ENCODE results near the gene SULF2.
"Not testable (repeated sequence)": the region's sequence is repeated elsewhere in the genome, so short reads cannot be mapped to it uniquely, and the experiment has no call there.

Gene SULF2
- 0.09 to 5.0 (median 0.17) reads per million in 3 donors for total RNA-seq

DNA sequence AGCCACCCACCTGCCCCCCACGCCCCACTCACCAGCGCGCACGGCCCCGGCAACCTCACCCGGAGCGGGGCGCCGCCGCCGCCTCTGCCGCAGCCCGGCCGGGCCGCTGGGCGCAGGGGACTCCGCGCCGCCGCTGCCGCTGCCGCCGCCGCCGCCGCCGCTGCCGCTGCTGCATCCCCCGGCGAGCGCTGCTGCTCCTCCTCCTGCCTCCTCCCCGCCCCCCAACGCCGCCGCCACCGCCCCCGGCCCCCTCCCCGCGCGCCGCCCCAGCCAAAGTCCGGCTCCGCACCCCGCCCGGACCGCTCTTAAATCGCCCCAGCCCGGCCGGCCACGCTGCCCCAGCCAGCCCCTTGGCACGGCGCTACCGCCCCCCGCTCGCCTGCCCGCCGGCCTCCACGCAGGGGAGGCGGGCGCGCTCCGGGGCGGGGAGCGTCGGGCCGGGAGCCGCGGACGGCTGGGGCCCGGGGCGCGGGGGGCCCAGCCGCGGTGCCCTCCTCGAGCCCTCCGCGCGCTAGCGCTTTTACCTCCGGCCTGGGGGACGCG is at the start of gene SULF2:
Gene SULF2, minus strand, starts transcription at position 171 of the 543 bp plus-strand sequence. CDS start 28,118 bp downstream, outside the sequence.
- Histone ChIP-seq H3K27ac (ENCODE audit: insufficient read depth, low read length, poor library complexity, severe bottlenecking) (no peak within 1 kb of the TSS), H3K36me3 (ENCODE audit: control insufficient read depth, insufficient read depth, low read length) (no peaks in the 10 kb centered on the region), H3K4me3 (ENCODE audit: insufficient read depth, low read depth, low read length, poor library complexity, severe bottlenecking) (peak within 1 kb of the TSS; percentile 33), H3K9me3 (ENCODE audit: control insufficient read depth, low read length) (no peaks in the 10 kb centered on the region), H3K27me3 (replicated peaks; ENCODE audit: control insufficient read depth, insufficient read depth, low read length, poor library complexity, severe bottlenecking) (peaks cover 19% of the 10 kb centered on the region), H3K4me1 (ENCODE audit: control insufficient read depth, insufficient read depth, low read length, poor library complexity, severe bottlenecking) (peaks cover 16% of the 10 kb centered on the region)
- no peak for DNase-seq

DNA sequence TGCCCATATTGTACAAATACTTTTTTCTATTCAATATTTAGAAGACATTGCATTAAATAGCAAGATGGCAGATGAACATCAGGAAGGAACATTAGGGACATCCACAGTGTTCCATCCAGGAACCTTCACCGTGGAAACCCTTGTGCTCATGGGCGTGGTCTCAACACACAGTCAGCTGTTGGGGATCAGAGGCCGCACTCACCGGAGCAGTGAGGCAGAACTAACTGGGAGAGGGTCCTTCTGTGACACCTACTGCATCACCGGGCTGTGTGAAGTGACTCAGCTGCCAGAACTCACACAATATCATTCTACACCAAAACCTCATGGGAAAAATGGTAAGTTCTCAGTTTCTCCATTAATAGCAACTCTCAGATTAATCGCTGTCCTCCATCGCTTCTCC is 46.4 kb upstream of the SULF2 start:
- not testable (repeated sequence) for H3K36me3 ChIP-seq (ENCODE audit: control insufficient read depth, insufficient read depth, low read length); H3K9me3 ChIP-seq (ENCODE audit: control insufficient read depth, low read length); H3K27ac ChIP-seq (ENCODE audit: insufficient read depth, low read length, poor library complexity, severe bottlenecking); H3K4me3 ChIP-seq (ENCODE audit: insufficient read depth, low read depth, low read length, poor library complexity, severe bottlenecking); DNase-seq; H3K4me1 ChIP-seq (ENCODE audit: control insufficient read depth, insufficient read depth, low read length, poor library complexity, severe bottlenecking); H3K27me3 ChIP-seq (replicated peaks; ENCODE audit: control insufficient read depth, insufficient read depth, low read length, poor library complexity, severe bottlenecking)

DNA sequence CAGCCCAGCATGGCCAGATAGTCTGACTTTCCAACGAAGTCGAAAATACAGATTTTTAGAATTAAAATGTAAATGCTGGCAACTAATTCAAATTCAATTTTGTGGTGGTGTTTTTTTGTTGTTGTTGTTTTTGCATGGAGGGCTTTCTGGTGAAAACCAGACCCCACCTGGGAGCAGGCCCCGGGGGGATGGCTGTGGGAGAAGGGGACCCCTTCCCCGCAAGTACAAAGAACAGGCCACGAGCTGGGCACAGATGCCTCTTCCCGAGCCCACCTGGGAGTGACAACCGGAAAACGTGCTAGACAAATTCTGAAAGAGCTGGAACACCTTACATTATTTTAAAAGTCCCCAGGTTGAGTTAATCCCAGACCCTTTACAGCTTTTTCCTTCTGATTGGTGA is 41.4 kb upstream of the SULF2 start:
- H3K4me1 ChIP-seq (ENCODE audit: control insufficient read depth, insufficient read depth, low read length, poor library complexity, severe bottlenecking); DNase-seq; H3K27ac ChIP-seq (ENCODE audit: insufficient read depth, low read length, poor library complexity, severe bottlenecking); H3K36me3 ChIP-seq (ENCODE audit: control insufficient read depth, insufficient read depth, low read length); H3K4me3 ChIP-seq (ENCODE audit: insufficient read depth, low read depth, low read length, poor library complexity, severe bottlenecking); H3K9me3 ChIP-seq (ENCODE audit: control insufficient read depth, low read length); H3K27me3 ChIP-seq (replicated peaks; ENCODE audit: control insufficient read depth, insufficient read depth, low read length, poor library complexity, severe bottlenecking): not testable (repeated sequence)

DNA sequence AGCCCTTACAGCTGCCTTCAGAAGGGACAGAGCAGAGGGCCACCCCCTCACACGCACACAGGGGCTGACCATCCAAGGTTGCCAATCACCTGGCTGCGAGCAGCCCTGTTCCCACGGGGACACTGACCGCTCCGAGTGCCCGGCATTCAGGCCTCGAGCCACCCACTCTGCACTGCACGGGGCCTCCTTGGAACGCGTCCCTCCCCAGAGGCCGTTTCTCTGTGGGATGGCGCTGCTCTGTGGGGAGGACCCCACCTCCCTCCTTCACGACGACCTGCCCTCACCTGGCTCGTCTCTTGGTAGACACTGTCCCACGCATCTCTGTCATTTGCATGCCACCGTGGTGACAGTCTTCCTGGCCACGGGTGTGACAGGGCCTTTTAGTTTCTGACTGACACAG is 40.7 kb upstream of the SULF2 start:
- not testable (repeated sequence) for H3K36me3 ChIP-seq (ENCODE audit: control insufficient read depth, insufficient read depth, low read length); H3K27me3 ChIP-seq (replicated peaks; ENCODE audit: control insufficient read depth, insufficient read depth, low read length, poor library complexity, severe bottlenecking); H3K4me3 ChIP-seq (ENCODE audit: insufficient read depth, low read depth, low read length, poor library complexity, severe bottlenecking); H3K27ac ChIP-seq (ENCODE audit: insufficient read depth, low read length, poor library complexity, severe bottlenecking); H3K9me3 ChIP-seq (ENCODE audit: control insufficient read depth, low read length); H3K4me1 ChIP-seq (ENCODE audit: control insufficient read depth, insufficient read depth, low read length, poor library complexity, severe bottlenecking); DNase-seq

DNA sequence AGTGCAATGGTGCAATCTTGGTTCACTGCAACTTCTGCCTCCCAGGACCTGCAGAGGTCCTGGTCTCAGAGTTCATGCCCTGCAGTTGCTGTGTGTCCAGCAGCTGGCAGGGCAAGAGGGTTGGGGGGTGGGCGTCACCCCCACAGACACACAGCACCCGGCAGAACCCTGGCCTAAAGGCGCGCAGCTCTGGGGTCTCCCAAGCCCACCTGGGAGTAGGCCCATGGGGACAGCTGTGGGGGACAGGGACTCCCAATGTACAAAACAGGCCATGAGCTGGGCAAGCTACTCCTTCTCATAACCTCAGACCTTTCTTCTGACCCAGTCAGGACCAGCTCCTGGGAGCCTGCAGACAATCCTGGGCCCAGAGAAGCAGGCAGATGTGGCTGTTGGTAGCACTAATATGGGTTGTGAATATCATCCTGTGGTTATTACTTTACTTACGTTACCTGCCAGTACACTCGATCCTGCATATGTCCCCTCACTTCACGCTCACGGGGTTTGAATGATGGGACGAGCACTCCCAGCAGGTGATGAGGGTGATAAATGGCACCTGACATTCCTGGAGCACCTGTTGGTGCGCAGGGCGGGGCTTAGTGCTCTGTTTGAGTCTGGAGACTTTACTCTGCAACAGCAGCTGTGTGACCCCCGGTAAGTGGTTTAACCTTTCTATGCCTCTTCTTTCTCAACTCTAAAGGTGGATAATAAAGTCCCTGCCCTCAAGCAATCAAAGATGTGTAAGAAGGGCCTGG is 39.9 kb upstream of the SULF2 start:
- no peak for DNase-seq
- H3K27me3 ChIP-seq (replicated peaks; ENCODE audit: control insufficient read depth, insufficient read depth, low read length, poor library complexity, severe bottlenecking): no peaks in the 10 kb centered on the region
- H3K4me3 ChIP-seq (ENCODE audit: insufficient read depth, low read depth, low read length, poor library complexity, severe bottlenecking): no peak overlapping the region
- H3K4me1 ChIP-seq (ENCODE audit: control insufficient read depth, insufficient read depth, low read length, poor library complexity, severe bottlenecking): no peaks in the 10 kb centered on the region
- no peaks in the 10 kb centered on the region for H3K36me3 ChIP-seq (ENCODE audit: control insufficient read depth, insufficient read depth, low read length)
- H3K27ac ChIP-seq (ENCODE audit: insufficient read depth, low read length, poor library complexity, severe bottlenecking): no peak overlapping the region
- H3K9me3 ChIP-seq (ENCODE audit: control insufficient read depth, low read length): no peaks in the 10 kb centered on the region

DNA sequence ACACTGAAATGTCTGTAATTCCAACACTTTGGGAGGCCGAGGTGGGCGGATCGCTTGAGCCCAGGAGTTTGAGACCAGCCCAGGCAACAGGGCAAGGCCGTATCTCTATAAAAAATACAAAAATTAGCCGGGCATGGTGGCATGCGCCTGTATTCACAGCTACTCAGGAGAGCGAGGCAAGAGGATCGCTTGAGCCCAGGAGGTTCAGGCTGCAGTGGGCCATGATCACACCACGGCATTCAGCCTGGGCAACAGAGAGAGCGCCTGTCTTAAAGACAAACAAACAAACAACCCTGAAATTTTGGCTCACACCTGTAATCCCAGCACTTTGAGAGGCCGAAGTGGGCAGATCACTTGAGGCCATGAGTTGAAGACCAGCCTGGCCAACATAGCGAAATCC is 38.7 kb upstream of the SULF2 start:
- not testable (repeated sequence) for H3K4me3 ChIP-seq (ENCODE audit: insufficient read depth, low read depth, low read length, poor library complexity, severe bottlenecking); H3K4me1 ChIP-seq (ENCODE audit: control insufficient read depth, insufficient read depth, low read length, poor library complexity, severe bottlenecking); H3K27ac ChIP-seq (ENCODE audit: insufficient read depth, low read length, poor library complexity, severe bottlenecking); H3K36me3 ChIP-seq (ENCODE audit: control insufficient read depth, insufficient read depth, low read length); H3K9me3 ChIP-seq (ENCODE audit: control insufficient read depth, low read length); DNase-seq; H3K27me3 ChIP-seq (replicated peaks; ENCODE audit: control insufficient read depth, insufficient read depth, low read length, poor library complexity, severe bottlenecking)

DNA sequence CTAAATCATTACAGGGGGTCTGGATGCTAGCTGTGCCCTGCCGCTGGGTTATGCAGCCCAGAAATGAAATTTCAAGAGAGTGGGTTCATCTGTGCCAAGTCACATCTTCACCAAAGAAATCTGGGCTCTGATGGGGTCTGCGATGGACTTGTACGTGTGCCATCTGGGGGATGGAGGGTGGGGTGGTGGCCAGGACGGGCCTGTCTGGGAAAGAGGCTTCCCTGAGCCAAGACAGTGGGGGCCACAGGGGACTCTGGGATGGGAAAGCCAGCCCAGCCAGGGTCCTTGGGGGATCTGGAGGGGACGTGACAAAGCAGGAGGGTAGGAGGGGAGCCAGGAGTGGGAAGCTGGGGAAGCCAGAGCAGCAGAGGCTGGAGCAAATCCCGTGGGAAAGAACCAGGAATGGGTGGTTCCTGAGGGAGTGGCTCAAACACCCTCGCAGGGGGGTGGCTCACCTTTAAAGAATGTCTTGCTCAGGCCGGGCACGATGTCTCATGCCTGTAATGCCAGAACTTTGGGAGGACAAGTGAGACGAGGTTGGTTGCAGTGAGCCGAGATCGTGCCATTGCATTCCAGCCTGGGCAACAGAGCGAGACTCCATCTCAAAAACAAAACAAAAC is 36.3 kb upstream of the SULF2 start:
- no peak overlapping the region for H3K4me3 ChIP-seq (ENCODE audit: insufficient read depth, low read depth, low read length, poor library complexity, severe bottlenecking)
- H3K36me3 ChIP-seq (ENCODE audit: control insufficient read depth, insufficient read depth, low read length): no peaks in the 10 kb centered on the region
- H3K9me3 ChIP-seq (ENCODE audit: control insufficient read depth, low read length): no peaks in the 10 kb centered on the region
- H3K27ac ChIP-seq (ENCODE audit: insufficient read depth, low read length, poor library complexity, severe bottlenecking): no peak overlapping the region
- H3K4me1 ChIP-seq (ENCODE audit: control insufficient read depth, insufficient read depth, low read length, poor library complexity, severe bottlenecking): no peaks in the 10 kb centered on the region
- H3K27me3 ChIP-seq (replicated peaks; ENCODE audit: control insufficient read depth, insufficient read depth, low read length, poor library complexity, severe bottlenecking): no peaks in the 10 kb centered on the region
- DNase-seq: no peak

DNA sequence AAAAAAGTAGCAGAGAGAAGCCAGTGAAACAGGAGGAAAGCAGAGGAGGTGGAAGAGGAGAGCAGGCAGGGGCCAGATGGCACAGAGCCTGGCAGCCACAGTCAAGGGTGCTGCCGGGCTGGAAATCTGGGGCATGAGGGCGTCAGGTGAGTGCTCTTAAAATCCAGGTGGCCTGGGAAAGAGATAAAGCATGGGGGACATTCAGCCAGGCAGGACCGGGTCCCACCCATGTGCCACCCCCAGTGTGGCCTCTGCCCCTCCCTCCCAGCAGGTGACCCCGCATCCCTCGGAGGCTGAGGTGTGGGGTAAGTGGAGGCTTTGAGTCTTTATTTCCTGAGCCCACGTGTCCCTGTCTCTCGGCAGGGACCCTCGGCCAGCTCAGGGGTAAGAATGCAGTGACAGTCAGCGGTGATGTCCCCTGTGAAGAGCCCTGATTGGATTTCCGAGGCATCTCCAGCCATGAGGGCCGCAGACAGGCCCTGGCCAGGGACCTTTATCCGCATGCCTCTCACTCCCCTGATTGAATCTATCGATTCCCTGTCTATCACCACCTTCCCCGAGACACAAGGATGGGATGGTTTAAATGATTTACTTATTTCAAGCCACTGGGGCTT is 33.8 kb upstream of the SULF2 start:
- Histone ChIP-seq H3K9me3 (ENCODE audit: control insufficient read depth, low read length) (no peaks in the 10 kb centered on the region), H3K4me3 (ENCODE audit: insufficient read depth, low read depth, low read length, poor library complexity, severe bottlenecking) (no peak overlapping the region)

DNA sequence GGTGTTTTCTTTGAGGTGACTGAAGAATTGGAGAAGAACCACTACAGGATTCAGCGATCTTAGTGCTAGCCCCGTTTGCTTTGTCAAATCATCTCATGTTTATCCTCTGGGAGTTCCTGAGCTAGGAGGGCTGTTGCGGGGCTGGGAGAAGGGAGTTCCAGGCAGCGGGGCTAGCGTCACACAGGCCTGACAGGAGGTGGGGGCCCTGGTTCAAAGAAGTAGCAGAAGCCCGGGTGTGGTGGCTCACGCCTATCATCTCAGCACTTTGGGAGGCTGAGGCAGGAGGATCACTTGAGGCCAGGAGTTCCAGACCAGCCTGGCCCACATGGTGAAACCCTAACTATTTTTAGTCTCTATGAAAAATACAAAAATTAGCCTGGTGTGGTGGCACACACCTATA is 33.2 kb upstream of the SULF2 start:
- Histone ChIP-seq H3K27me3 (replicated peaks; ENCODE audit: control insufficient read depth, insufficient read depth, low read length, poor library complexity, severe bottlenecking) (no peaks in the 10 kb centered on the region), H3K36me3 (ENCODE audit: control insufficient read depth, insufficient read depth, low read length) (no peaks in the 10 kb centered on the region), H3K9me3 (ENCODE audit: control insufficient read depth, low read length) (no peaks in the 10 kb centered on the region), H3K4me1 (ENCODE audit: control insufficient read depth, insufficient read depth, low read length, poor library complexity, severe bottlenecking) (no peaks in the 10 kb centered on the region), H3K27ac (ENCODE audit: insufficient read depth, low read length, poor library complexity, severe bottlenecking) (no peak overlapping the region), H3K4me3 (ENCODE audit: insufficient read depth, low read depth, low read length, poor library complexity, severe bottlenecking) (no peak overlapping the region)
- DNase-seq: no peak

More for the DNA sequence above, 33.8 kb upstream of the SULF2 start:
- no peaks in the 10 kb centered on the region for H3K36me3 ChIP-seq (ENCODE audit: control insufficient read depth, insufficient read depth, low read length)
- H3K4me1 ChIP-seq (ENCODE audit: control insufficient read depth, insufficient read depth, low read length, poor library complexity, severe bottlenecking): no peaks in the 10 kb centered on the region
- no peak for DNase-seq
- no peak overlapping the region for H3K27ac ChIP-seq (ENCODE audit: insufficient read depth, low read length, poor library complexity, severe bottlenecking)
- H3K27me3 ChIP-seq (replicated peaks; ENCODE audit: control insufficient read depth, insufficient read depth, low read length, poor library complexity, severe bottlenecking): no peaks in the 10 kb centered on the region

DNA sequence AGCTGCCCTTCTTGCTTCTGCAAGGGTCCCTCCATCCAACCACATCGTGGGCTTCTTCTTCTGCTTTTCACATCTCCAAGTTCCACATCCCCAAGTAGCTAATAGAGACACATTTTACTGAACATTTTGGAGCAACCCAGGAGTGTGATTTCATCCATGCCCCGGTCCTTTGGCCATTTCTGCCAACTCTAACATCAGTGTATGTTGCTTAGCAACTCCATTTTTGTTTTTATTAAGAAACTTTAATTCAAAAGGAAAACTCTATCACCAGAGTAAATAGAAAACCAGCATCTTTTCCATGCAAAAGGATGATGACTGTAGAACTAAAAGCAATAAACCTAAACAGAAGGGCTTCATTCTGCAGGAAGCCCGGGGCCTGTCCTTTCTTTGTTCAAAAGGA is 32.7 kb upstream of the SULF2 start:
- Histone ChIP-seq H3K9me3 (ENCODE audit: control insufficient read depth, low read length) (no peaks in the 10 kb centered on the region), H3K36me3 (ENCODE audit: control insufficient read depth, insufficient read depth, low read length) (no peaks in the 10 kb centered on the region), H3K27me3 (replicated peaks; ENCODE audit: control insufficient read depth, insufficient read depth, low read length, poor library complexity, severe bottlenecking) (no peaks in the 10 kb centered on the region), H3K4me1 (ENCODE audit: control insufficient read depth, insufficient read depth, low read length, poor library complexity, severe bottlenecking) (no peaks in the 10 kb centered on the region), H3K27ac (ENCODE audit: insufficient read depth, low read length, poor library complexity, severe bottlenecking) (no peak overlapping the region), H3K4me3 (ENCODE audit: insufficient read depth, low read depth, low read length, poor library complexity, severe bottlenecking) (no peak overlapping the region)
- no peak for DNase-seq

All from effector memory CD4-positive, alpha-beta T cell (primary cell).